ENCODE measurements around the gene TBC1D2B. TPM values are rescaled to one million over a fixed set of nuclear protein-coding genes. Genes with fewer than 3 reads are reported as not detected.

Gene TBC1D2B
- polyA plus RNA-seq, 3 donors, result 5.9 to 53.3 (median 6.2) TPM

- no peak for DNase-seq
- intact Hi-C loops (cut with micrococcal nuclease), result no loop called here
- H3K36me3 Mint-ChIP-seq, result peaks cover under 1 to 3% of the 10 kb centered on the region in 2 donors
Measured at GRCh38 chr15:77986891-77987764, 90.4 kb downstream of the TBC1D2B start.

DNA sequence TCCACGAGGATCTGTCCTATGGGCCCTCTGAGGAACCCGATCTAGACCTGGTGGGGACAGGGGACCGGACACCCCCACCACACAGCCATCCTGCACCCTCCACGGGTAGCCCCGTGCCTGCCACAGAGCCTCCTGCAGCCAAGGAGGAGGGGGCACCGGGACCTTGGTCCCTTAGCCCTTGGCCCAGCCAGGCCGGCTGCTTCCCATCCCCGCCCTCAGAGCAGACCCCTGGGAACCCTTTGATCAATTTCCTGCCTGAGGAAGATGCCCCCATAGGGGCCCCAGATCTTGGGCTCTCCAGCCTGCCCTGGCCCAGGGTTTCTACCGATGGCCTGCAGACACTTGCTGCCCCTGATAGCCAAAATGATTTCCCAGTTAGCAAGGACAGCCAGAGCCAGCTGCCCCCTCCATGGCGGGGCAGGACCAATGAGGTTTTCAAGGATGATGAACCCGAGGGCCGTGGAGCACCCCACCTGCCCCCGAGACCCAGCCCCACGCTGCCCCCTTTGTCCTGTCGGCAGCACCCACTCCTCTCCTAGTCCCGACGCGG lies 91.5 kb downstream of the TBC1D2B start:
- H3K4me3 Mint-ChIP-seq, result no peak overlapping the region
- no peaks in the 10 kb centered on the region for H4K20me1 ChIP-seq (ENCODE audit: insufficient read depth, low read length)
- H3K4me2 ChIP-seq (replicated peaks; ENCODE audit: extremely low read depth, low read length, poor library complexity, severe bottlenecking), result no peak overlapping the region
- no peaks in the 10 kb centered on the region for H3K9me3 ChIP-seq (replicated peaks in 1 of 2; ENCODE audit: control insufficient read depth in 1 of 2, insufficient read depth in 1 of 2, low read length in 2 of 2)
- DNase-seq, result no peak
- intact Hi-C loops (cut with micrococcal nuclease), result no loop called here
- no peaks in the 10 kb centered on the region for H3K9me3 Mint-ChIP-seq
- H3K4me1 Mint-ChIP-seq, result peaks cover 2% of the 10 kb centered on the region
- H3K4me1 ChIP-seq (ENCODE audit: control insufficient read depth in 1 of 2, insufficient read depth in 2 of 2, low read length in 2 of 2), result no peaks in the 10 kb centered on the region
- H3K36me3 Mint-ChIP-seq, result no peaks in the 10 kb centered on the region
- no peak overlapping the region for H2AFZ ChIP-seq (ENCODE audit: insufficient read depth, low read depth, low read length, poor library complexity, severe bottlenecking)
- no peaks in the 10 kb centered on the region for H3K36me3 ChIP-seq (replicated peaks in 1 of 2; ENCODE audit: control insufficient read depth in 1 of 2, insufficient read depth in 2 of 2, low read length in 2 of 2)
- TF ChIP-seq, protein P1, sequence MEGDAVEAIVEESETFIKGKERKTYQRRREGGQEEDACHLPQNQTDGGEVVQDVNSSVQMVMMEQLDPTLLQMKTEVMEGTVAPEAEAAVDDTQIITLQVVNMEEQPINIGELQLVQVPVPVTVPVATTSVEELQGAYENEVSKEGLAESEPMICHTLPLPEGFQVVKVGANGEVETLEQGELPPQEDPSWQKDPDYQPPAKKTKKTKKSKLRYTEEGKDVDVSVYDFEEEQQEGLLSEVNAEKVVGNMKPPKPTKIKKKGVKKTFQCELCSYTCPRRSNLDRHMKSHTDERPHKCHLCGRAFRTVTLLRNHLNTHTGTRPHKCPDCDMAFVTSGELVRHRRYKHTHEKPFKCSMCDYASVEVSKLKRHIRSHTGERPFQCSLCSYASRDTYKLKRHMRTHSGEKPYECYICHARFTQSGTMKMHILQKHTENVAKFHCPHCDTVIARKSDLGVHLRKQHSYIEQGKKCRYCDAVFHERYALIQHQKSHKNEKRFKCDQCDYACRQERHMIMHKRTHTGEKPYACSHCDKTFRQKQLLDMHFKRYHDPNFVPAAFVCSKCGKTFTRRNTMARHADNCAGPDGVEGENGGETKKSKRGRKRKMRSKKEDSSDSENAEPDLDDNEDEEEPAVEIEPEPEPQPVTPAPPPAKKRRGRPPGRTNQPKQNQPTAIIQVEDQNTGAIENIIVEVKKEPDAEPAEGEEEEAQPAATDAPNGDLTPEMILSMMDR (IDR thresholded peaks at IDR 0.05), result no peak
- H3K27ac ChIP-seq (ENCODE audit: low read depth in 1 of 2, low read length in 2 of 2), result no peak overlapping the region
- H3K4me3 ChIP-seq (replicated peaks in 1 of 3; ENCODE audit: low read depth in 2 of 3, low read length in 3 of 3), result no peak overlapping the region
- H3K27me3 Mint-ChIP-seq (ENCODE audit: low read depth in 3 of 3), result peaks cover 6 to 9% (median 7%) of the 10 kb centered on the region in 3 donors
- no peaks in the 10 kb centered on the region for H3K27me3 ChIP-seq (ENCODE audit: control insufficient read depth in 2 of 2, insufficient read depth in 2 of 2, low read length in 2 of 2)
- no peak overlapping the region for H3K27ac Mint-ChIP-seq
- 76% methylated on average over 11 of the region's 18 CpGs for WGBS (ENCODE audit: insufficient coverage)
- H3K79me2 ChIP-seq (ENCODE audit: insufficient read depth, low read length), result no peaks in the 10 kb centered on the region
- no peak overlapping the region for H3K9ac ChIP-seq (ENCODE audit: insufficient read depth, low read length, poor library complexity, severe bottlenecking)

More at GRCh38 chr15:77986891-77987764, 90.4 kb downstream of the TBC1D2B start:
- Histone ChIP-seq H3K9ac (ENCODE audit: insufficient read depth, low read length, poor library complexity, severe bottlenecking) (no peak overlapping the region), H3K4me2 (replicated peaks; ENCODE audit: extremely low read depth, low read length, poor library complexity, severe bottlenecking) (no peak overlapping the region), H3K79me2 (ENCODE audit: insufficient read depth, low read length) (no peaks in the 10 kb centered on the region), H3K4me3 (replicated peaks in 1 of 3; ENCODE audit: low read depth in 2 of 3, low read length in 3 of 3) (no peak overlapping the region), H3K27ac (ENCODE audit: low read depth in 1 of 2, low read length in 2 of 2) (no peak overlapping the region), H3K27me3 (ENCODE audit: control insufficient read depth in 2 of 2, insufficient read depth in 2 of 2, low read length in 2 of 2) (no peaks in the 10 kb centered on the region), H3K9me3 (replicated peaks in 1 of 2; ENCODE audit: control insufficient read depth in 1 of 2, insufficient read depth in 1 of 2, low read length in 2 of 2) (no peaks in the 10 kb centered on the region), H3K36me3 (replicated peaks in 1 of 2; ENCODE audit: control insufficient read depth in 1 of 2, insufficient read depth in 2 of 2, low read length in 2 of 2) (no peaks in the 10 kb centered on the region), H2AFZ (ENCODE audit: insufficient read depth, low read depth, low read length, poor library complexity, severe bottlenecking) (no peak overlapping the region), H3K4me1 (ENCODE audit: control insufficient read depth in 1 of 2, insufficient read depth in 2 of 2, low read length in 2 of 2) (no peaks in the 10 kb centered on the region), H4K20me1 (ENCODE audit: insufficient read depth, low read length) (no peaks in the 10 kb centered on the region)
- Mint-ChIP-seq H3K4me3 (no peak overlapping the region), H3K9me3 (no peaks in the 10 kb centered on the region), H3K27ac (no peak overlapping the region), H3K27me3 (ENCODE audit: low read depth in 3 of 3) (peaks cover 8 to 10% (median 9%) of the 10 kb centered on the region in 3 donors), H3K4me1 (peaks cover 2% of the 10 kb centered on the region)
- TF ChIP-seq, protein P1 (IDR thresholded peaks at IDR 0.05), result no peak
- 82% methylated on average over 21 of the region's 24 CpGs for WGBS (ENCODE audit: insufficient coverage)

Data from CD14-positive monocyte (primary cell).